ENCODE results near the gene IQSEC1. TPM values are rescaled to one million over a fixed set of nuclear protein-coding genes. Genes with fewer than 3 reads are reported as not detected.

The IQSEC1 gene
- total and polyA plus RNA-seq, 2 donors (not counting 3 experiments of a cell fraction or from before 2014, with no cell fraction given) = 5.2 to 18.0 TPM

DNA sequence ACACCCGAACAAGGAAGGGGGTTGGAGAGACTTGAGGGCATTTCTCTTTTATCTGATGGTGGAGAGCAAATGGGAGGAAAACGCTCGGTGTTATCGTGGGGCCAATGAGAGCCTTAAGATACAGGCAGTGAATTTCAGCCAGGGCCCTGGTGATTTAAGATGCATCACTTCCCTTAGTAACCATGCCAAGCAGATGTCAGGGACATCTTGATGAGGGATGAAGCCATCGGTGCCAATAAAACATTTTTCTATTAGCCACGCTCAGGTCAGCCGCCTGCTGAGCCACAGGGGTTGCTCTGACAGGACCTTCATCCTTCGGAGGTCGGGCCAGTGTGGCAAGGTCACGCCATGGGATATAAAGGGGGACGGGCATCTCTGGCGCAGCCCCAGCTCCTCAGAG lies 10.6 kb downstream of the IQSEC1 start:
- Histone ChIP-seq H3K9me1 (replicated peaks; ENCODE audit: control insufficient read depth, extremely low read depth, insufficient read depth, low read length) (no peaks in the 10 kb centered on the region), H3K4me1 (ENCODE audit: control insufficient read depth, extremely low read depth, insufficient read depth, low read length) (no peaks in the 10 kb centered on the region), H3K4me2 (ENCODE audit: insufficient read depth, low read length) (no peak overlapping the region), H3K9me3 (replicated peaks; ENCODE audit: control insufficient read depth, insufficient read depth, low read length) (no peaks in the 10 kb centered on the region), H3K27me3 (ENCODE audit: control insufficient read depth in 2 of 2, insufficient read depth in 2 of 2, low read length in 2 of 2) (no peaks in the 10 kb centered on the region), H3K36me3 (ENCODE audit: control insufficient read depth in 2 of 2, extremely low read depth in 1 of 2, insufficient read depth in 2 of 2, low read length in 2 of 2) (no peaks in the 10 kb centered on the region), H3K9ac (replicated peaks; ENCODE audit: extremely low read depth, insufficient read depth, low read length) (no peak overlapping the region), H3K4me3 (replicated peaks in 1 of 3; ENCODE audit: insufficient read depth in 1 of 3, low read depth in 1 of 3, low read length in 3 of 3) (no peak overlapping the region), H3K79me2 (ENCODE audit: control insufficient read depth, insufficient read depth, low read length) (no peaks in the 10 kb centered on the region), H4K20me1 (replicated peaks; ENCODE audit: control insufficient read depth, extremely low read depth, insufficient read depth, low read length) (no peaks in the 10 kb centered on the region), H3K27ac (ENCODE audit: insufficient read depth, low read depth, low read length) (no peak overlapping the region), H2AFZ (ENCODE audit: low read depth, low read length) (no peak overlapping the region)
- DNase-seq (ENCODE audit: low read depth, low spot score) = no peak
- ChIA-PET CTCF (interaction anchor here (0.6 kb wide), 1 partner anchor 29 kb away, joined by 3 read pairs; no protein-coding TSS in a partner anchor), POLR2A (no interaction called here)
- dilution Hi-C loops (cut with MboI; ENCODE audit: extremely low pct_ligation_motif_present, low sequenced_read_pairs) (no loop called here), intact Hi-C loops (cut with micrococcal nuclease) (no loop called here)
- TF ChIP-seq MYC (IDR thresholded peaks at IDR 0.05; ENCODE audit: low read depth, low read length) (no peak), EZH2 (IDR thresholded peaks at IDR 0.05; ENCODE audit: borderline replicate concordance, low read depth, low read length, severe bottlenecking) (no peak), GATA2 (IDR thresholded peaks at IDR 0.05; ENCODE audit: insufficient read depth, insufficient read length, low read depth, low read length) (no peak), JUN (IDR thresholded peaks at IDR 0.05; ENCODE audit: borderline replicate concordance, insufficient read depth, insufficient read length, low read depth) (no peak), POLR2A (IDR thresholded peaks at IDR 0.05; ENCODE audit: low read depth, low read length) (no peak), POLR2AphosphoS5 (IDR thresholded peaks at IDR 0.05; ENCODE audit: insufficient read depth, low read depth, low read length) (no peak)
- TF ChIP-seq, protein P1, sequence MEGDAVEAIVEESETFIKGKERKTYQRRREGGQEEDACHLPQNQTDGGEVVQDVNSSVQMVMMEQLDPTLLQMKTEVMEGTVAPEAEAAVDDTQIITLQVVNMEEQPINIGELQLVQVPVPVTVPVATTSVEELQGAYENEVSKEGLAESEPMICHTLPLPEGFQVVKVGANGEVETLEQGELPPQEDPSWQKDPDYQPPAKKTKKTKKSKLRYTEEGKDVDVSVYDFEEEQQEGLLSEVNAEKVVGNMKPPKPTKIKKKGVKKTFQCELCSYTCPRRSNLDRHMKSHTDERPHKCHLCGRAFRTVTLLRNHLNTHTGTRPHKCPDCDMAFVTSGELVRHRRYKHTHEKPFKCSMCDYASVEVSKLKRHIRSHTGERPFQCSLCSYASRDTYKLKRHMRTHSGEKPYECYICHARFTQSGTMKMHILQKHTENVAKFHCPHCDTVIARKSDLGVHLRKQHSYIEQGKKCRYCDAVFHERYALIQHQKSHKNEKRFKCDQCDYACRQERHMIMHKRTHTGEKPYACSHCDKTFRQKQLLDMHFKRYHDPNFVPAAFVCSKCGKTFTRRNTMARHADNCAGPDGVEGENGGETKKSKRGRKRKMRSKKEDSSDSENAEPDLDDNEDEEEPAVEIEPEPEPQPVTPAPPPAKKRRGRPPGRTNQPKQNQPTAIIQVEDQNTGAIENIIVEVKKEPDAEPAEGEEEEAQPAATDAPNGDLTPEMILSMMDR (IDR thresholded peaks at IDR 0.05; ENCODE audit: extremely low read depth in 1 of 2, insufficient read depth in 1 of 2, low read depth in 1 of 2, low read length in 2 of 2) = no peak
- TF ChIP-seq, protein P2, sequence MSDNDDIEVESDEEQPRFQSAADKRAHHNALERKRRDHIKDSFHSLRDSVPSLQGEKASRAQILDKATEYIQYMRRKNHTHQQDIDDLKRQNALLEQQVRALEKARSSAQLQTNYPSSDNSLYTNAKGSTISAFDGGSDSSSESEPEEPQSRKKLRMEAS (IDR thresholded peaks at IDR 0.05; ENCODE audit: insufficient read depth, insufficient read length) = no peak
- no TSS peak for BruUV-seq (replicated peaks)
- FAIRE-seq = no peak
